HEK293 (cell line): ENCODE data around the gene CRYBA4.

ENCODE experiments used
- ZNF549 ChIP-seq: fragments of 450-650 bp; IDR thresholded peaks from 2 replicates; pipeline ENCODE4 v1.5.1; 2018; ENCODE audit warnings: missing biosample characterization, missing genetic modification characterization, mild to moderate bottlenecking, inconsistent platforms, moderate library complexity
- ZNF629 ChIP-seq: fragments of 450-650 bp; formaldehyde crosslinking; IDR thresholded peaks from 2 replicates; pipeline ENCODE4 v1.5.1; 2017; ENCODE audit warnings: missing biosample characterization, missing genetic modification characterization
- ZNF701 ChIP-seq: fragments of 450-650 bp; formaldehyde crosslinking; IDR thresholded peaks from 2 replicates; pipeline ENCODE4 v1.5.1; 2016; ENCODE audit warnings: missing biosample characterization, missing genetic modification characterization
- TF ChIP-seq, protein P1 (sequence below): fragments of 450-650 bp; formaldehyde crosslinking; IDR thresholded peaks from 2 replicates; pipeline ENCODE4 v1.5.1; 2016; ENCODE audit warnings: missing biosample characterization, missing genetic modification characterization
- TF ChIP-seq, protein P2 (sequence below): fragments of 450-650 bp; formaldehyde crosslinking; IDR thresholded peaks from 2 replicates; pipeline ENCODE4 v1.5.1; 2016; ENCODE audit warnings: missing biosample characterization, missing genetic modification characterization

DNA sequence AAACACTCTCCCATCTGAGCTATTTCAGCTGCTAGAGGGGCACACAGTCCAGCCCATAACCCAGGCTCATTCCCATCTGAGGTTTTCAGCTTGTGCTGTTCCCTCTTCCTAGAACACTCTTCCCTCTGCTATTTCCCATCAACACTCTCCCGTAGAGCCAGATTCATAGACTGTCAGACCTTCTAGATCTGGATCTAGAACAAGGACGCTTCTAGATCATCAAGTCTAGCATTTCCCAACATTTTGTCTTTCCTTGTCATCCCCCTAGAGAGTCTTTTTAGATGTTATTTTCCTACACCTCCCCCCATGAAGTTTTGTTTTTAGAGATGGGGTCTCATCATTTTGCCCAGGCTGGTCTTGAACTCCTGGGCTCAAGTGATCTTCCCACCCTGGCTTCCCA is 13.4 kb downstream of the CRYBA4 start:
- TF ChIP-seq, protein P1, sequence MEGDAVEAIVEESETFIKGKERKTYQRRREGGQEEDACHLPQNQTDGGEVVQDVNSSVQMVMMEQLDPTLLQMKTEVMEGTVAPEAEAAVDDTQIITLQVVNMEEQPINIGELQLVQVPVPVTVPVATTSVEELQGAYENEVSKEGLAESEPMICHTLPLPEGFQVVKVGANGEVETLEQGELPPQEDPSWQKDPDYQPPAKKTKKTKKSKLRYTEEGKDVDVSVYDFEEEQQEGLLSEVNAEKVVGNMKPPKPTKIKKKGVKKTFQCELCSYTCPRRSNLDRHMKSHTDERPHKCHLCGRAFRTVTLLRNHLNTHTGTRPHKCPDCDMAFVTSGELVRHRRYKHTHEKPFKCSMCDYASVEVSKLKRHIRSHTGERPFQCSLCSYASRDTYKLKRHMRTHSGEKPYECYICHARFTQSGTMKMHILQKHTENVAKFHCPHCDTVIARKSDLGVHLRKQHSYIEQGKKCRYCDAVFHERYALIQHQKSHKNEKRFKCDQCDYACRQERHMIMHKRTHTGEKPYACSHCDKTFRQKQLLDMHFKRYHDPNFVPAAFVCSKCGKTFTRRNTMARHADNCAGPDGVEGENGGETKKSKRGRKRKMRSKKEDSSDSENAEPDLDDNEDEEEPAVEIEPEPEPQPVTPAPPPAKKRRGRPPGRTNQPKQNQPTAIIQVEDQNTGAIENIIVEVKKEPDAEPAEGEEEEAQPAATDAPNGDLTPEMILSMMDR (tag by site-specific recombination) = no peak
- TF ChIP-seq ZNF549 (no peak), ZNF701 (tag by site-specific recombination) (no peak), ZNF629 (no peak)
- TF ChIP-seq, protein P2, sequence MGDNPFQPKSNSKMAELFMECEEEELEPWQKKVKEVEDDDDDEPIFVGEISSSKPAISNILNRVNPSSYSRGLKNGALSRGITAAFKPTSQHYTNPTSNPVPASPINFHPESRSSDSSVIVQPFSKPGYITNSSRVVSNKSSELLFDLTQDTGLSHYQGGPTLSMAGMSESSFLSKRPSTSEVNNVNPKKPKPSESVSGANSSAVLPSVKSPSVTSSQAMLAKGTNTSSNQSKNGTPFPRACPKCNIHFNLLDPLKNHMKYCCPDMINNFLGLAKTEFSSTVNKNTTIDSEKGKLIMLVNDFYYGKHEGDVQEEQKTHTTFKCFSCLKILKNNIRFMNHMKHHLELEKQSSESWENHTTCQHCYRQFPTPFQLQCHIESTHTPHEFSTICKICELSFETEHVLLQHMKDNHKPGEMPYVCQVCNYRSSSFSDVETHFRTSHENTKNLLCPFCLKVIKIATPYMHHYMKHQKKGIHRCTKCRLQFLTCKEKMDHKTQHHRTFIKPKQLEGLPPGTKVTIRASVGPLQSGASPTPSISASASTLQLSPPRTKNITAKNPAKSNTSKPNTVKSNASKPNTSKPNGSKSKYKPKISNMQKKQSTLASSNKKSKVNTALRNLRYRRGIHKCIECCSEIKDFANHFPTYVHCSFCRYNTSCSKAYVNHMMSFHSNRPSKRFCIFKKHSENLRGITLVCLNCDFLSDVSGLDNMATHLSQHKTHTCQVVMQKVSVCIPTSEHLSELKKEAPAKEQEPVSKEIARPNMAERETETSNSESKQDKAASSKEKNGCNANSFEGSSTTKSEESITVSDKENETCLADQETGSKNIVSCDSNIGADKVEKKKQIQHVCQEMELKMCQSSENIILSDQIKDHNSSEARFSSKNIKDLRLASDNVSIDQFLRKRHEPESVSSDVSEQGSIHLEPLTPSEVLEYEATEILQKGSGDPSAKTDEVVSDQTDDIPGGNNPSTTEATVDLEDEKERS (tag by site-specific recombination) = no peak
